Measurements from ENCODE around the gene LRMDA. TPM values are rescaled to one million over a fixed set of nuclear protein-coding genes. Genes with fewer than 3 reads are reported as not detected.

The LRMDA gene
- total and polyA plus RNA-seq, 2 of the 13 experiments (the other 11 are each of a cell fraction or from before 2014, with no cell fraction given), result 13.4 to 22.0 TPM

DNA sequence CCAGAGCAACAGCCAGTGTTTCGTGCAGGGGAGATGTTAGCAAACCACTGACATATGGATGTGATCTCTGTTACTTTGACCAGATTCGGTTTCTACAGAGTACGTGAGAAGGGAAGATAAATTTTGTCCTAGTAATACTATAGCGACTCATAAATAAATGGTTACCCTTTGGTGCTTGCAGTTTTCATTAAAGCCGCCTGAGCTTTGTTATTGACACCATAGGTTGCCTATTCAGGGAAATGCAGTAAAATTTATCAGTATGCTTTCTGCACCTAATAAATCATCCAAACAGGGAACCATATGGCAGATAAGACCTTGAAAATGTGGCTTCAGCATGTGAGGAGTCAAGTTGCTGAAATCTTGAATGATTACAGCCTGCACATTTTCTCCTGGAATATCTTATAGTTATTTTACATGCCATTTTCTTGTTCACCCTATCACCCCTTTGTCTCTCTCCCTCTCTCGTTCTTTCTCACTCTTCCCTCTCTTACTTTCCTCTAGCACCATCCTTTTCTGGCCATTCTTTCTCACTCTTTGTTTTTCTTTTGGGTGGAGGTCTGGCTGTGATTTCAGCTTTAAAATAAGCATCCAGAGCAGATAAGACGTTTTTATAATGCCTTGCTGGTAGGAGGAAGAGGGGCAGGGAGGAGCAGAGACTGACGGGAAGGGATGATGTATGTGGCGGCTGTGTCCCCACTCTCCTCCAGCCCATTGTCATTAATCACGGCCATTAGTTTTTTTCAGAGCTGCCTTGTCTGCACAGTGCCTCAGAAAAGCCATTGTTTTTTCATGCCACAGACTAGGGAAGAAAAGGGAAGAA is 182.5 kb downstream of the LRMDA start:
- ATAC-seq (no peak), DNase-seq (ENCODE audit: low spot score) (no peak), FAIRE-seq (no peak)
- H3K4me2 ChIP-seq (ENCODE audit: low read depth, low read length), result no peak overlapping the region
- H3K27me3 ChIP-seq (ENCODE audit: control insufficient read depth in 1 of 2, insufficient read depth in 2 of 2, low read length in 2 of 2), result no peaks in the 10 kb centered on the region
- BruUV-seq (replicated peaks), result no TSS peak
- no peak overlapping the region for H2AFZ ChIP-seq (ENCODE audit: low read length)
- H4K20me1 ChIP-seq (ENCODE audit: insufficient read depth, low read length), result no peaks in the 10 kb centered on the region
- H3K36me3 ChIP-seq (replicated peaks in 1 of 2; ENCODE audit: control insufficient read depth in 1 of 2, insufficient read depth in 2 of 2, low read length in 2 of 2), result no peaks in the 10 kb centered on the region
- H3K4me3 ChIP-seq (replicated peaks in 1 of 3; ENCODE audit: insufficient read depth in 1 of 3, low read depth in 2 of 3, low read length in 3 of 3), result no peak overlapping the region
- 94% methylated on average over 10 of the region's 10 CpGs for WGBS (ENCODE audit: low lambda C conversion rate)
- no peak overlapping the region for H3K27ac ChIP-seq (ENCODE audit: extremely low read length, insufficient read depth, low read length)
- no peaks in the 10 kb centered on the region for H3K79me2 ChIP-seq (ENCODE audit: insufficient read depth, low read length)
- intact Hi-C loops (cut with micrococcal nuclease; ENCODE audit: unreplicated experiment), result no loop called here
- no peak for TF ChIP-seq RXRB (CRISPR knock-in tag; IDR thresholded peaks at IDR 0.05; ENCODE audit: borderline replicate concordance)
- no peak for TF ChIP-seq EEA1 (CRISPR knock-in tag; IDR thresholded peaks at IDR 0.05; ENCODE audit: borderline replicate concordance)
- TF ChIP-seq POLR2G (IDR thresholded peaks at IDR 0.05; ENCODE audit: low read depth, low read length), result no peak
- TF ChIP-seq GATAD2A (CRISPR knock-in tag; IDR thresholded peaks at IDR 0.05), result no peak
- no peak for TF ChIP-seq RFX5 (IDR thresholded peaks at IDR 0.05; ENCODE audit: low read depth, low read length)
- no peak for TF ChIP-seq ATF2 (CRISPR knock-in tag; IDR thresholded peaks at IDR 0.05)
- TF ChIP-seq JUN (CRISPR knock-in tag; IDR thresholded peaks at IDR 0.05), result no peak
- TF ChIP-seq NFE2L2 (IDR thresholded peaks at IDR 0.05; ENCODE audit: low read length), result no peak
- H3K4me1 ChIP-seq (ENCODE audit: insufficient read depth, low read length), result peaks cover 21% of the 10 kb centered on the region
- CTCF ChIA-PET (ENCODE audit: low intra/inter-chr PET ratio, low total read pairs), result no interaction called here
- no peak overlapping the region for H3K9ac ChIP-seq (ENCODE audit: insufficient read depth, low read depth, low read length)
- POLR2A ChIA-PET, result no interaction called here
- in situ Hi-C loops (cut with HindIII; ENCODE audit: extremely low pct_ligation_motif_present, low pct_unique_long_range_greater_than_20kb), result no loop called here
- H3K9me3 ChIP-seq (ENCODE audit: low read length), result no peaks in the 10 kb centered on the region

All from HepG2 (cell line).